ENCODE measurements around the gene SEPSECS. TPM values are rescaled to one million over a fixed set of nuclear protein-coding genes. Genes with fewer than 3 reads are reported as not detected.

SEPSECS gene
- polyA plus RNA-seq, 3 donors = 0.65 to 5.8 (median 2.1) TPM

DNA sequence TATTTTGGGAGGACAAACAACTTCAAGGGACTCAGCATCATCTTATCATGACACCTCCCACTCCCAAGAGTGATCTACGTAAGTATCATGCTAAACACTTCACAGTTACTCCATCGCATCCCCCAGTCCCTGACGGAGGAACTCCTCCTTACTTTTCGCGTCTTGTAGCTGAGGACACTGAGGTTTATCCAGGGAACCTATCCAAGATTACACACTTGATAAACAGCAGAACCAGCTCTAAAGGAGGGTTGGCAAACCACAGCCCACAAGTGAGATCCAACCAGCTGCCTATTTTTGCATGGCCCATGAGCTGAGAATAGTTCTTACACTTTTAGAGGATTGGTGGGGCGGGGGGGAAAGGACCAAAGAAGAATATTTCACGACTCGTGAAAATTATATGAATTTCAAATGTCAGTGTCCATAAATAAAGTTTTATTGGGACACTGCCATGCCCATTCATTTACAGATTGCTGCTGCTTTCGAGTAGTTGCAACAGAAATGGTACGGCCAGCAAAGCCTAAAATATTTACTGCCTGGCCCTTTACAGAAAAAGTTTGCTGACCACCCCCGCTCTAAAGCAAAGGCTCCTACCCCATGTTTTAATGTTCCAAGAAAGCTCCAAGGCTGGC, 47.8 kb downstream of the SEPSECS start:
- TF ChIP-seq, protein P1, sequence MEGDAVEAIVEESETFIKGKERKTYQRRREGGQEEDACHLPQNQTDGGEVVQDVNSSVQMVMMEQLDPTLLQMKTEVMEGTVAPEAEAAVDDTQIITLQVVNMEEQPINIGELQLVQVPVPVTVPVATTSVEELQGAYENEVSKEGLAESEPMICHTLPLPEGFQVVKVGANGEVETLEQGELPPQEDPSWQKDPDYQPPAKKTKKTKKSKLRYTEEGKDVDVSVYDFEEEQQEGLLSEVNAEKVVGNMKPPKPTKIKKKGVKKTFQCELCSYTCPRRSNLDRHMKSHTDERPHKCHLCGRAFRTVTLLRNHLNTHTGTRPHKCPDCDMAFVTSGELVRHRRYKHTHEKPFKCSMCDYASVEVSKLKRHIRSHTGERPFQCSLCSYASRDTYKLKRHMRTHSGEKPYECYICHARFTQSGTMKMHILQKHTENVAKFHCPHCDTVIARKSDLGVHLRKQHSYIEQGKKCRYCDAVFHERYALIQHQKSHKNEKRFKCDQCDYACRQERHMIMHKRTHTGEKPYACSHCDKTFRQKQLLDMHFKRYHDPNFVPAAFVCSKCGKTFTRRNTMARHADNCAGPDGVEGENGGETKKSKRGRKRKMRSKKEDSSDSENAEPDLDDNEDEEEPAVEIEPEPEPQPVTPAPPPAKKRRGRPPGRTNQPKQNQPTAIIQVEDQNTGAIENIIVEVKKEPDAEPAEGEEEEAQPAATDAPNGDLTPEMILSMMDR (IDR thresholded peaks at IDR 0.05) = no peak
- no peaks in the 10 kb centered on the region for H3K27me3 ChIP-seq (ENCODE audit: control insufficient read depth in 2 of 2, insufficient read depth in 2 of 2, low read length in 2 of 2)
- H3K27ac Mint-ChIP-seq = peak overlapping the region in 1 of 7 donors; percentile 63
- H3K27ac ChIP-seq (ENCODE audit: low read depth in 1 of 2, low read length in 2 of 2) = no peak overlapping the region
- no peak overlapping the region for H3K9ac ChIP-seq (ENCODE audit: insufficient read depth, low read length, poor library complexity, severe bottlenecking)
- no peak overlapping the region for H2AFZ ChIP-seq (ENCODE audit: insufficient read depth, low read depth, low read length, poor library complexity, severe bottlenecking)
- H3K36me3 ChIP-seq (replicated peaks in 1 of 2; ENCODE audit: control insufficient read depth in 1 of 2, insufficient read depth in 2 of 2, low read length in 2 of 2) = no peaks in the 10 kb centered on the region
- H3K79me2 ChIP-seq (ENCODE audit: insufficient read depth, low read length) = no peaks in the 10 kb centered on the region
- H3K4me2 ChIP-seq (replicated peaks; ENCODE audit: extremely low read depth, low read length, poor library complexity, severe bottlenecking) = no peak overlapping the region
- H3K27me3 Mint-ChIP-seq (ENCODE audit: low read depth in 3 of 3) = peaks cover 0 to 1% (median 1%) of the 10 kb centered on the region in 3 donors
- H3K4me1 Mint-ChIP-seq = no peaks in the 10 kb centered on the region
- intact Hi-C loops (cut with micrococcal nuclease) = no loop called here
- H3K4me3 ChIP-seq (replicated peaks in 1 of 3; ENCODE audit: low read depth in 2 of 3, low read length in 3 of 3) = no peak overlapping the region
- no peak for DNase-seq
- H3K4me3 Mint-ChIP-seq = no peak overlapping the region
- no peaks in the 10 kb centered on the region for H3K36me3 Mint-ChIP-seq
- H3K9me3 Mint-ChIP-seq = peaks cover 0 to 1% (median 0%) of the 10 kb centered on the region in 7 donors
- H4K20me1 ChIP-seq (ENCODE audit: insufficient read depth, low read length) = no peaks in the 10 kb centered on the region
- 97% methylated on average over 9 of the region's 11 CpGs for WGBS (ENCODE audit: insufficient coverage)
- no peaks in the 10 kb centered on the region for H3K9me3 ChIP-seq (replicated peaks in 1 of 2; ENCODE audit: control insufficient read depth in 1 of 2, insufficient read depth in 1 of 2, low read length in 2 of 2)
- H3K4me1 ChIP-seq (ENCODE audit: control insufficient read depth in 1 of 2, insufficient read depth in 2 of 2, low read length in 2 of 2) = no peaks in the 10 kb centered on the region

DNA sequence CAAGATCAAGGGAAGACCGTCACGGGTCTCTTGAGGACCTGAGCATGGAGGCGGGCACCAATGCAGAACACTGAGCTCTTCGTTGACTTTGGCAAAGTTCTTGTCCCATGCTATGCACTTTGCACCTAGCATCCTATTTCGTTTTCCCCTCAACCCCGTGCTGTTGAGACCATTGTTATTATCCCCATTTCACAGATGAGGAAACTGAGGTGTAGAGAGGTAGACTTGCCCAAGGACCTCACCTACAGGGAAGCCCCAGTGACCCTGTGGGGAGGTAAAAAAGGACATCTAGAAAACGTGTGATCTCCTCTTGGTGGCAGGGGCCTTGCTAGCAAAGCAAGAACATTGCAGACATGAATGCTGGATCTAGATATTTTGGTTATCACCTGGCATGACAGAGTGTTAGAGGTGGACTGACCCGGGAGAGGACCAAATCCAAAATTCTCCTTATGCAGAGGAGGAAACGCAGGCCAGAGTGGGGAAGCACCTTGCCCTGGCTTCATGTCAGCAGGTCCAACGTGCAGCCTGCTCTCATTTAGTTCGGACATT, 48.5 kb downstream of the SEPSECS start:
- DNase-seq = no peak
- no peak overlapping the region for H3K27ac Mint-ChIP-seq
- H4K20me1 ChIP-seq (ENCODE audit: insufficient read depth, low read length) = no peaks in the 10 kb centered on the region
- TF ChIP-seq, protein P1 (IDR thresholded peaks at IDR 0.05) = no peak
- intact Hi-C loops (cut with micrococcal nuclease) = no loop called here
- no peaks in the 10 kb centered on the region for H3K4me1 ChIP-seq (ENCODE audit: control insufficient read depth in 1 of 2, insufficient read depth in 2 of 2, low read length in 2 of 2)
- no peaks in the 10 kb centered on the region for H3K4me1 Mint-ChIP-seq
- no peak overlapping the region for H3K4me2 ChIP-seq (replicated peaks; ENCODE audit: extremely low read depth, low read length, poor library complexity, severe bottlenecking)
- H3K9me3 Mint-ChIP-seq = peaks cover 0 to 1% (median 0%) of the 10 kb centered on the region in 7 donors
- no peaks in the 10 kb centered on the region for H3K36me3 ChIP-seq (replicated peaks in 1 of 2; ENCODE audit: control insufficient read depth in 1 of 2, insufficient read depth in 2 of 2, low read length in 2 of 2)
- H2AFZ ChIP-seq (ENCODE audit: insufficient read depth, low read depth, low read length, poor library complexity, severe bottlenecking) = no peak overlapping the region
- no peaks in the 10 kb centered on the region for H3K27me3 ChIP-seq (ENCODE audit: control insufficient read depth in 2 of 2, insufficient read depth in 2 of 2, low read length in 2 of 2)
- H3K9me3 ChIP-seq (replicated peaks in 1 of 2; ENCODE audit: control insufficient read depth in 1 of 2, insufficient read depth in 1 of 2, low read length in 2 of 2) = no peaks in the 10 kb centered on the region
- no peaks in the 10 kb centered on the region for H3K36me3 Mint-ChIP-seq
- H3K79me2 ChIP-seq (ENCODE audit: insufficient read depth, low read length) = no peaks in the 10 kb centered on the region
- no peak overlapping the region for H3K4me3 ChIP-seq (replicated peaks in 1 of 3; ENCODE audit: low read depth in 2 of 3, low read length in 3 of 3)
- WGBS (ENCODE audit: insufficient coverage) = 89% methylated on average over 5 of the region's 11 CpGs
- peaks cover 0 to 1% (median 1%) of the 10 kb centered on the region in 3 donors for H3K27me3 Mint-ChIP-seq (ENCODE audit: low read depth in 3 of 3)
- H3K9ac ChIP-seq (ENCODE audit: insufficient read depth, low read length, poor library complexity, severe bottlenecking) = no peak overlapping the region
- H3K27ac ChIP-seq (ENCODE audit: low read depth in 1 of 2, low read length in 2 of 2) = no peak overlapping the region
- no peak overlapping the region for H3K4me3 Mint-ChIP-seq

Data from CD14-positive monocyte (primary cell).